Uterus (tissue), 2 donors: ENCODE data around the gene DDA1.
A peak's percentile ranks its signal among the peaks of the same experiment; 100 is the strongest.

Experiments used
- CTCF ChIP-seq, 4 experiments: fragments of 200-600 bp in 2 of 4; fragments of 450-650 bp in 2 of 4; sonication (generic) in 2 of 4; IDR thresholded peaks; one replicate each; pipeline ENCODE4 v1.5.1; 2016 to 2019; ENCODE audit warnings: antibody characterized with exemption in 4 of 4, mild to moderate bottlenecking in 2 of 4, moderate library complexity in 1 of 4
- POLR2A ChIP-seq, 2 donors: fragments of 450-650 bp; IDR thresholded peaks; one replicate each; pipeline ENCODE4 v1.6.1; 2016; ENCODE audit warnings: antibody characterized with exemption in 2 of 2, mild to moderate bottlenecking in 1 of 2, moderate library complexity in 1 of 2

DNA sequence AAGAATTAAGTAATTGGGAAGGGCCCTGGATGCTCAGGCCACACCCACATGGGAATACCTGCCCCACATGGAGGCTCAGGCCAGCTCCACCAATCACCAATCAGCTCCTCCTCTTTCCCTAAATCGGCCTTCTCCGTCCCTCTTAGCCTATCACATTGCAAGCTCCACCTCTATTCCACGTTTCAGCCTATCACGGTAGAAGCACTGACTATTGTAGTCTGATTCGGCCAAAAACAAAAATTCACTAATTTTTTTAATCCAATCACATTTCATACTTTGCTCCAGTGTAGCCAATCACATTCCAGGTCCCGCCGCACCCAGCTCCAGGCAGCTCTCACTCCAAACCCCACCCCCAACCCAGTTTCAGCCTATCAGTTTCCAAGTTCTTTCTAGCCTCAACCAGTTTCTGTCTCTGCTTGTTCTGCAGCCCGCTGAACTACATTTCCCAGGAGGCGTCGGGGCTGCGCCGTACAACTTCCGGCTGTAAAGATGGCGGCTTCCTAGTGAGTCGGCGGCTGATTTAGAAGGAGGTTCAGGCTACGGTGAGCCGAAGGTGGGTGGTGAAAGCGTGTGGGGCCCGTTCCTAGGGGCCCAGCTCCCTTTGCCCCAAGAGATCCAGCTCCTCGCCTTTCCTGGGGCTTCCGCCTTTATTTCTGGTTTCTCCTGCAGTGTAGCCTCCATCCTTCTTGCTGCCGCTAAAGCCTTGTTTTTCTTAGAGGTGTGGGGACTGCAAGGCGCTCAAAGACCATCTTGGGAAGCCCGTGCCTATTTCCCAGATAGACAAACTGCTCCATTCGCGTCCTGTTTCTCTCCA is 42.2 kb upstream of the DDA1 start, which contains the start of gene BABAM1:
- TF ChIP-seq CTCF (IDR thresholded peaks at IDR 0.05) (no peak), POLR2A (IDR thresholded peaks at IDR 0.05) (peak in 1 of 2 donors; percentile 38)
